ENCODE measurements around the gene PDGFD. TPM values are rescaled to one million over a fixed set of nuclear protein-coding genes. Genes with fewer than 3 reads are reported as not detected.

Gene PDGFD
- total and polyA plus RNA-seq, 2 experiments from 2014 or later = 1.9 to 4.5 TPM

DNA sequence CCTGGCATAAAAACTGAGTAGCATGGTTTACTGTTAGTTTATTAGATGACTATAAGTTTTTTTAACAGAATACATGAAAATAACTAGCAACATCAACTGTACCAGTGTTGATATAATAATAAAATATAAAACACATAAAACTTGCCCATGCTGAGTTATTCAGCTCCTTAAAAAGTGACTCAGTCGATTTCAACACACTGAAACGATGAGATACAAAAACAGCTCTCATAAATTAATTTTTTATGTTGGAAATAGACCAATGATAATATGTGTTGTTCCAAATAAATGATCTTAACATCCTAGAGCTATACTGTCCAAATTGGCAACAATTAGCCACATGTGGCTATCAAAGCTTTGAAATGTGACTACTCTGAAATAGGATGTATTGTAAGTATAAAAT lies 15.9 kb downstream of the PDGFD start:
- TF ChIP-seq STAT1 (IDR thresholded peaks at IDR 0.05; ENCODE audit: unreplicated experiment) (no peak), ZNF114 (CRISPR knock-in tag; IDR thresholded peaks at IDR 0.05) (no peak), POLR2AphosphoS5 (IDR thresholded peaks at IDR 0.05; ENCODE audit: low read depth) (no peak), JUNB (IDR thresholded peaks at IDR 0.05; ENCODE audit: unreplicated experiment) (no peak), NANOG (IDR thresholded peaks at IDR 0.05; ENCODE audit: borderline replicate concordance) (no peak), EZH2 (IDR thresholded peaks at IDR 0.05; ENCODE audit: low read depth, unreplicated experiment) (no peak), EZH2phosphoT487 (IDR thresholded peaks at IDR 0.05; ENCODE audit: unreplicated experiment) (no peak), CREB1 (CRISPR knock-in tag; IDR thresholded peaks at IDR 0.05; ENCODE audit: low read depth) (no peak)
- TF ChIP-seq, protein P1, sequence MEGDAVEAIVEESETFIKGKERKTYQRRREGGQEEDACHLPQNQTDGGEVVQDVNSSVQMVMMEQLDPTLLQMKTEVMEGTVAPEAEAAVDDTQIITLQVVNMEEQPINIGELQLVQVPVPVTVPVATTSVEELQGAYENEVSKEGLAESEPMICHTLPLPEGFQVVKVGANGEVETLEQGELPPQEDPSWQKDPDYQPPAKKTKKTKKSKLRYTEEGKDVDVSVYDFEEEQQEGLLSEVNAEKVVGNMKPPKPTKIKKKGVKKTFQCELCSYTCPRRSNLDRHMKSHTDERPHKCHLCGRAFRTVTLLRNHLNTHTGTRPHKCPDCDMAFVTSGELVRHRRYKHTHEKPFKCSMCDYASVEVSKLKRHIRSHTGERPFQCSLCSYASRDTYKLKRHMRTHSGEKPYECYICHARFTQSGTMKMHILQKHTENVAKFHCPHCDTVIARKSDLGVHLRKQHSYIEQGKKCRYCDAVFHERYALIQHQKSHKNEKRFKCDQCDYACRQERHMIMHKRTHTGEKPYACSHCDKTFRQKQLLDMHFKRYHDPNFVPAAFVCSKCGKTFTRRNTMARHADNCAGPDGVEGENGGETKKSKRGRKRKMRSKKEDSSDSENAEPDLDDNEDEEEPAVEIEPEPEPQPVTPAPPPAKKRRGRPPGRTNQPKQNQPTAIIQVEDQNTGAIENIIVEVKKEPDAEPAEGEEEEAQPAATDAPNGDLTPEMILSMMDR (conservative IDR thresholded peaks at IDR 0.05; ENCODE audit: low read depth in 2 of 2) = no peak
- TF ChIP-seq, protein P2, sequence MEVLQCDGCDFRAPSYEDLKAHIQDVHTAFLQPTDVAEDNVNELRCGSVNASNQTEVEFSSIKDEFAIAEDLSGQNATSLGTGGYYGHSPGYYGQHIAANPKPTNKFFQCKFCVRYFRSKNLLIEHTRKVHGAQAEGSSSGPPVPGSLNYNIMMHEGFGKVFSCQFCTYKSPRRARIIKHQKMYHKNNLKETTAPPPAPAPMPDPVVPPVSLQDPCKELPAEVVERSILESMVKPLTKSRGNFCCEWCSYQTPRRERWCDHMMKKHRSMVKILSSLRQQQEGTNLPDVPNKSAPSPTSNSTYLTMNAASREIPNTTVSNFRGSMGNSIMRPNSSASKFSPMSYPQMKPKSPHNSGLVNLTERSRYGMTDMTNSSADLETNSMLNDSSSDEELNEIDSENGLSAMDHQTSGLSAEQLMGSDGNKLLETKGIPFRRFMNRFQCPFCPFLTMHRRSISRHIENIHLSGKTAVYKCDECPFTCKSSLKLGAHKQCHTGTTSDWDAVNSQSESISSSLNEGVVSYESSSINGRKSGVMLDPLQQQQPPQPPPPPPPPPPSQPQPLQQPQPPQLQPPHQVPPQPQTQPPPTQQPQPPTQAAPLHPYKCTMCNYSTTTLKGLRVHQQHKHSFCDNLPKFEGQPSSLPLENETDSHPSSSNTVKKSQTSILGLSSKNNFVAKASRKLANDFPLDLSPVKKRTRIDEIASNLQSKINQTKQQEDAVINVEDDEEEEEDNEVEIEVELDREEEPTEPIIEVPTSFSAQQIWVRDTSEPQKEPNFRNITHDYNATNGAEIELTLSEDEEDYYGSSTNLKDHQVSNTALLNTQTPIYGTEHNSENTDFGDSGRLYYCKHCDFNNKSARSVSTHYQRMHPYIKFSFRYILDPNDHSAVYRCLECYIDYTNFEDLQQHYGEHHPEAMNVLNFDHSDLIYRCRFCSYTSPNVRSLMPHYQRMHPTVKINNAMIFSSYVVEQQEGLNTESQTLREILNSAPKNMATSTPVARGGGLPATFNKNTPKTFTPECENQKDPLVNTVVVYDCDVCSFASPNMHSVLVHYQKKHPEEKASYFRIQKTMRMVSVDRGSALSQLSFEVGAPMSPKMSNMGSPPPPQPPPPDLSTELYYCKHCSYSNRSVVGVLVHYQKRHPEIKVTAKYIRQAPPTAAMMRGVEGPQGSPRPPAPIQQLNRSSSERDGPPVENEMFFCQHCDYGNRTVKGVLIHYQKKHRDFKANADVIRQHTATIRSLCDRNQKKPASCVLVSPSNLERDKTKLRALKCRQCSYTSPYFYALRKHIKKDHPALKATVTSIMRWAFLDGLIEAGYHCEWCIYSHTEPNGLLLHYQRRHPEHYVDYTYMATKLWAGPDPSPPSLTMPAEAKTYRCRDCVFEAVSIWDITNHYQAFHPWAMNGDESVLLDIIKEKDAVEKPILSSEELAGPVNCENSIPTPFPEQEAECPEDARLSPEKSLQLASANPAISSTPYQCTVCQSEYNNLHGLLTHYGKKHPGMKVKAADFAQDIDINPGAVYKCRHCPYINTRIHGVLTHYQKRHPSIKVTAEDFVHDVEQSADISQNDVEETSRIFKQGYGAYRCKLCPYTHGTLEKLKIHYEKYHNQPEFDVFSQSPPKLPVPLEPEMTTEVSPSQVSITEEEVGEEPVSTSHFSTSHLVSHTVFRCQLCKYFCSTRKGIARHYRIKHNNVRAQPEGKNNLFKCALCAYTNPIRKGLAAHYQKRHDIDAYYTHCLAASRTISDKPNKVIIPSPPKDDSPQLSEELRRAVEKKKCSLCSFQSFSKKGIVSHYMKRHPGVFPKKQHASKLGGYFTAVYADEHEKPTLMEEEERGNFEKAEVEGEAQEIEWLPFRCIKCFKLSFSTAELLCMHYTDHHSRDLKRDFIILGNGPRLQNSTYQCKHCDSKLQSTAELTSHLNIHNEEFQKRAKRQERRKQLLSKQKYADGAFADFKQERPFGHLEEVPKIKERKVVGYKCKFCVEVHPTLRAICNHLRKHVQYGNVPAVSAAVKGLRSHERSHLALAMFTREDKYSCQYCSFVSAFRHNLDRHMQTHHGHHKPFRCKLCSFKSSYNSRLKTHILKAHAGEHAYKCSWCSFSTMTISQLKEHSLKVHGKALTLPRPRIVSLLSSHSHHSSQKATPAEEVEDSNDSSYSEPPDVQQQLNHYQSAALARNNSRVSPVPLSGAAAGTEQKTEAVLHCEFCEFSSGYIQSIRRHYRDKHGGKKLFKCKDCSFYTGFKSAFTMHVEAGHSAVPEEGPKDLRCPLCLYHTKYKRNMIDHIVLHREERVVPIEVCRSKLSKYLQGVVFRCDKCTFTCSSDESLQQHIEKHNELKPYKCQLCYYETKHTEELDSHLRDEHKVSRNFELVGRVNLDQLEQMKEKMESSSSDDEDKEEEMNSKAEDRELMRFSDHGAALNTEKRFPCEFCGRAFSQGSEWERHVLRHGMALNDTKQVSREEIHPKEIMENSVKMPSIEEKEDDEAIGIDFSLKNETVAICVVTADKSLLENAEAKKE (CRISPR knock-in tag; IDR thresholded peaks at IDR 0.05) = no peak
- TF ChIP-seq, protein P3, sequence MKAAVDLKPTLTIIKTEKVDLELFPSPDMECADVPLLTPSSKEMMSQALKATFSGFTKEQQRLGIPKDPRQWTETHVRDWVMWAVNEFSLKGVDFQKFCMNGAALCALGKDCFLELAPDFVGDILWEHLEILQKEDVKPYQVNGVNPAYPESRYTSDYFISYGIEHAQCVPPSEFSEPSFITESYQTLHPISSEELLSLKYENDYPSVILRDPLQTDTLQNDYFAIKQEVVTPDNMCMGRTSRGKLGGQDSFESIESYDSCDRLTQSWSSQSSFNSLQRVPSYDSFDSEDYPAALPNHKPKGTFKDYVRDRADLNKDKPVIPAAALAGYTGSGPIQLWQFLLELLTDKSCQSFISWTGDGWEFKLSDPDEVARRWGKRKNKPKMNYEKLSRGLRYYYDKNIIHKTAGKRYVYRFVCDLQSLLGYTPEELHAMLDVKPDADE (IDR thresholded peaks at IDR 0.05) = no peak
- TF ChIP-seq, protein P4, sequence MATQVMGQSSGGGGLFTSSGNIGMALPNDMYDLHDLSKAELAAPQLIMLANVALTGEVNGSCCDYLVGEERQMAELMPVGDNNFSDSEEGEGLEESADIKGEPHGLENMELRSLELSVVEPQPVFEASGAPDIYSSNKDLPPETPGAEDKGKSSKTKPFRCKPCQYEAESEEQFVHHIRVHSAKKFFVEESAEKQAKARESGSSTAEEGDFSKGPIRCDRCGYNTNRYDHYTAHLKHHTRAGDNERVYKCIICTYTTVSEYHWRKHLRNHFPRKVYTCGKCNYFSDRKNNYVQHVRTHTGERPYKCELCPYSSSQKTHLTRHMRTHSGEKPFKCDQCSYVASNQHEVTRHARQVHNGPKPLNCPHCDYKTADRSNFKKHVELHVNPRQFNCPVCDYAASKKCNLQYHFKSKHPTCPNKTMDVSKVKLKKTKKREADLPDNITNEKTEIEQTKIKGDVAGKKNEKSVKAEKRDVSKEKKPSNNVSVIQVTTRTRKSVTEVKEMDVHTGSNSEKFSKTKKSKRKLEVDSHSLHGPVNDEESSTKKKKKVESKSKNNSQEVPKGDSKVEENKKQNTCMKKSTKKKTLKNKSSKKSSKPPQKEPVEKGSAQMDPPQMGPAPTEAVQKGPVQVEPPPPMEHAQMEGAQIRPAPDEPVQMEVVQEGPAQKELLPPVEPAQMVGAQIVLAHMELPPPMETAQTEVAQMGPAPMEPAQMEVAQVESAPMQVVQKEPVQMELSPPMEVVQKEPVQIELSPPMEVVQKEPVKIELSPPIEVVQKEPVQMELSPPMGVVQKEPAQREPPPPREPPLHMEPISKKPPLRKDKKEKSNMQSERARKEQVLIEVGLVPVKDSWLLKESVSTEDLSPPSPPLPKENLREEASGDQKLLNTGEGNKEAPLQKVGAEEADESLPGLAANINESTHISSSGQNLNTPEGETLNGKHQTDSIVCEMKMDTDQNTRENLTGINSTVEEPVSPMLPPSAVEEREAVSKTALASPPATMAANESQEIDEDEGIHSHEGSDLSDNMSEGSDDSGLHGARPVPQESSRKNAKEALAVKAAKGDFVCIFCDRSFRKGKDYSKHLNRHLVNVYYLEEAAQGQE (IDR thresholded peaks at IDR 0.05; ENCODE audit: unreplicated experiment) = no peak
- no peak overlapping the region for H3K27ac Mint-ChIP-seq
- H3K9me2 ChIP-seq (ENCODE audit: insufficient read depth) = no peaks in the 10 kb centered on the region
- no peaks in the 10 kb centered on the region for H3K36me3 ChIP-seq (ENCODE audit: insufficient read depth)
- no peak overlapping the region for H3K4me3 Mint-ChIP-seq
- DNase-seq (ENCODE audit: low spot score) (no peak), ATAC-seq (no peak)
- no peaks in the 10 kb centered on the region for H3K9me3 Mint-ChIP-seq
- H3K36me3 Mint-ChIP-seq (ENCODE audit: low read depth) = no peaks in the 10 kb centered on the region
- H4K20me1 ChIP-seq (replicated peaks; ENCODE audit: insufficient read depth) = no peaks in the 10 kb centered on the region
- no peak overlapping the region for H3K4me2 ChIP-seq
- no peaks in the 10 kb centered on the region for H3K4me1 ChIP-seq (ENCODE audit: insufficient read depth)
- no peaks in the 10 kb centered on the region for H3F3A ChIP-seq (replicated peaks; ENCODE audit: low read depth)
- no peaks in the 10 kb centered on the region for H3K27me3 ChIP-seq (ENCODE audit: insufficient read depth)
- H2AFZ ChIP-seq = no peak overlapping the region
- no peaks in the 10 kb centered on the region for H3K79me2 ChIP-seq (replicated peaks; ENCODE audit: insufficient read depth)
- no peak overlapping the region for H3K27ac ChIP-seq (ENCODE audit: low read depth)
- H3K4me1 Mint-ChIP-seq = peaks cover 2% of the 10 kb centered on the region; the same call in 1 of the 3 replicates
- no peaks in the 10 kb centered on the region for H3K27me3 Mint-ChIP-seq (ENCODE audit: insufficient read depth, low read depth, poor library complexity)
- H3K4me3 ChIP-seq = no peak overlapping the region
